CD8-positive, alpha-beta T cell (primary cell): ENCODE measurements around the gene SERPINB6. TPM values are rescaled to one million over a fixed set of nuclear protein-coding genes. Genes with fewer than 3 reads are reported as not detected.

Source experiments
- total RNA-seq, 46 experiments: library from RNA in 2 of 46; stranded (reverse) in 2 of 46; gene quantifications; one replicate each; pipeline ENCODE4 v1.2.3 and lab custom pipeline; 2021 to 2026

SERPINB6 gene
- total RNA-seq, 2 experiments from 2014 or later, result 41.7 to 45.6 TPM

Other genes with a start within 250 kb of the SERPINB6 start
- gene MYLK4, start 220.6 kb downstream of the SERPINB6 start, total RNA-seq, result under 1 TPM; 0.61 to 0.71 TPM
- 10 to 100 TPM; 21.3 to 23.0 TPM for gene WRNIP1, start 206.2 kb downstream of the SERPINB6 start, total RNA-seq
- 10 to 100 TPM; 48.8 to 50.7 TPM for gene SERPINB1, start 129.7 kb downstream of the SERPINB6 start, total RNA-seq
- 10 to 100 TPM; 36.0 to 39.1 TPM for gene SERPINB9, start 68.3 kb downstream of the SERPINB6 start, total RNA-seq
- 1 to 10 TPM; 3.8 to 5.5 TPM for gene NQO2, start 28.3 kb upstream of the SERPINB6 start, total RNA-seq
- gene RIPK1, start 96.9 kb upstream of the SERPINB6 start, total RNA-seq, result 10 to 100 TPM; 18.6 to 19.7 TPM
- gene BPHL, start 147.1 kb upstream of the SERPINB6 start, total RNA-seq, result 1 to 10 TPM; 3.7 to 5.5 TPM
- gene TUBB2A, start 186.0 kb upstream of the SERPINB6 start, total RNA-seq, result 10 to 100 TPM; 61.4 to 63.9 TPM